ENCODE results near the gene POU2F1. TPM values are rescaled to one million over a fixed set of nuclear protein-coding genes. Genes with fewer than 3 reads are reported as not detected.
A peak's percentile ranks its signal among the peaks of the same experiment; 100 is the strongest.

POU2F1 gene
- total RNA-seq, 2 donors from 2014 or later, result 14.3 to 16.4 TPM

DNA sequence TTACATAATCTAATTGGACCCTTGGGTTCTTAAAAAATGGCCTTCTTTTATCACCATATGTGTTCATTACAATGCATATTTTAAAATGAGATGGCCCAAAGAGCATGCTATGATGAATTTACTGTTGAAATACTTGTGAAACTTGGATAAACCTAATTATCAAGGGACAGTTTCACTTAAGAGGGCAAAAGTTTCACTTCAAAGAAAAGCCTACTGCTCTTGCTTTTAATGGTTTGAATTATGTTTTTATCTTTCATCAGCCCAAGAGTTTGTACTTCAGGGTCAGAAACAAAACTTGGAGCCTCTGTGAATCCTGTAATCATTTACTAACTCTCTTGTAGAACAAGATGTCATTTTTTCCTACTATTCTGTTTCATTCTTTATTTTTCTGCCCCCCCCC, 32.3 kb downstream of the POU2F1 start:
- ATAC-seq, result no peak
- no peak for DNase-seq
- intact Hi-C loops (cut with DNase I, micrococcal nuclease), result no loop called here

DNA sequence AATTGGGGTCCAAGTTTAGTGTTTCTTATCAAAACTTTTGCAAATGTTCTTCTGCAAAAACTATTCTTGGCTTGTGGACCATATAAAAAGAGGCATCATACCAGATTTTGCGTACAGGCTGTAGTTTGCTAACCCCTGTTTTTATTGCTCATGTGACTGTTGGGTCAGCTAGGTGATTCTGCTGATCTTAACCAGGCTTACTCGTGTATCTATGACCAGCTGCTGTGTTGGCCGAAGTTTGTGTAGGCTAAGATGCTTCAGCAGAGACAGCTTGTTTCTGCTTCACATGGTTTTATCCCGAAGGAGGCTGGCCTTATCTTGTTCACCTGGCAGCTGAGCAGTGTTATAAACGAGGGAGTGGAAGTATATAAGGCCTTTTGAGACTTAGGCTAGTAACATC, 38.2 kb downstream of the POU2F1 start:
- ATAC-seq (peak; percentile 70), DNase-seq (peak in 1 of 2 donors; percentile 32)
- intact Hi-C loops (cut with DNase I, micrococcal nuclease), result no loop called here

DNA sequence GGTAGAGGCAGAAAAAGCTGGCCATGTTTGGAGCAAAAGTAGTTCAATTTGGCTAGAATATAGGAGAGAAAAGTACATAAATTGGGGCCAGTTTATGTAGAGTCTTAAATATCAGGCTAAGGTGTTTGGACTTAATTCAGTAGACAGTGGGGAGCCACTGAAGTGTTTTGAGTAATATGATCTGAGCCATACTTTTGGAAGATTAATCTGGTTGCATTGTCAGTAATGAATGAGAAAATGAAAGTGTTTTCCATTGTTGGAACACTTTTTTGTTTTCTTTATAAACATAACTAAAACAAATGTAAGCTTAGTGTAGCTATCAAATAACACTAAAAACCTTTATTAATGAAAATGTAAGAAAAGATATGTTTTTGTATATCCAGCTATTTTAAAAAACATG, 42.1 kb downstream of the POU2F1 start:
- ATAC-seq, result no peak
- no peak for DNase-seq
- intact Hi-C loops (cut with DNase I, micrococcal nuclease), result loop anchor here in 1 of 2 donors (10.0 kb wide), 1 partner anchor 198 kb away; no protein-coding TSS in a partner anchor

DNA sequence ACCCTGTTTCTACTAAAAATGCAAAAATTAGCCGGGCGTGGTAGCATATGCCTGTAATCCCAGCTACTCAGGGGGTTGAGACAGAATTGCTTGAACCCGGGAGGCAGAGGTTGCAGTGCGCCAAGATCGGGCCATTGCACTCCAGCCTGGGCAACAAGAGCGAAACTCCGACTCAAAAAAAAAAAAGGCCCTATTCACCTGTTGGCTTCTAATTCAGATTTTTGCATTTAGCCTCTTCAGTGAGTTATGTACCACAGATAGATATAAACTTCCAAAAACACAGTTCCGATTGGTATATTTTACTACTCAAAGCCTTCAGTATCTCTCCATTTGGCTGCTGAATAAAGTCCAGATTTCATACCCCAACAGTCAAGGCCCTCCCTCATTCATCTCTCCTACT, 42.7 kb downstream of the POU2F1 start:
- intact Hi-C loops (cut with DNase I, micrococcal nuclease), result loop anchor here in 1 of 2 donors (10.0 kb wide), 1 partner anchor 199 kb away; no protein-coding TSS in a partner anchor
- no peak for ATAC-seq

DNA sequence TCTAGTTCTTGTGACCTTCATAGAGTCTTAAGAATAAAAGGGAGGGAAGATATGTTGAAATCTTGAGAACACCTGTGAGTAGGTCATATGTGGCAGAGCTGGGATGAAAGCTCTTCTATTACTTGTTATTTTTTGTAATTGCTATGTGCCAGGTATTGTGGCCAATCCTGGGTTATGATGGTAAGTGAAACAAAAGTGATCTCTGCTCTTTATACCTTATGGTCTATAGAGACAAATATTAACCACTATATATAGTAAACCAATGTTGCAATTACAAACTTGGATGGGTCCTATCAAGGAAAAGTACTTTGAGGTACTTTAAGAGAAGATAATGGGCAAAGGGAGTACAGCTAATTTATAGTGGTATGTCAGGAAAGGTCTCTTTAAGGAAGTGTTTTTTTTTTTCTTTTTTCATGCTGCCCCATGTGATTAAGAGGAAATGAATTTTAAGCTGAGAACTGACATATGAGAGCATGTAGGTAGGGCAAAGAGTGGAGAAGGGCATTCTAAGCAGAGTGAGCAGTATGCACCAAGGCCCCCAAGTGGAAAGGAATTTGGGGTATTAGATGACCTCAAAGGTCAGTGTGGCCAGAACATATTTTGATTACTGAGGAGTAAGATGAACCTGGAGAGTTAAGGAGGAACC, 43.3 kb downstream of the POU2F1 start:
- intact Hi-C loops (cut with DNase I, micrococcal nuclease), result loop anchor here in 1 of 2 donors (10.0 kb wide), 1 partner anchor 199 kb away; no protein-coding TSS in a partner anchor
- ATAC-seq (peak; percentile 49), DNase-seq (no peak)

More for the DNA sequence above, 42.7 kb downstream of the POU2F1 start:
- DNase-seq, result no peak

DNA sequence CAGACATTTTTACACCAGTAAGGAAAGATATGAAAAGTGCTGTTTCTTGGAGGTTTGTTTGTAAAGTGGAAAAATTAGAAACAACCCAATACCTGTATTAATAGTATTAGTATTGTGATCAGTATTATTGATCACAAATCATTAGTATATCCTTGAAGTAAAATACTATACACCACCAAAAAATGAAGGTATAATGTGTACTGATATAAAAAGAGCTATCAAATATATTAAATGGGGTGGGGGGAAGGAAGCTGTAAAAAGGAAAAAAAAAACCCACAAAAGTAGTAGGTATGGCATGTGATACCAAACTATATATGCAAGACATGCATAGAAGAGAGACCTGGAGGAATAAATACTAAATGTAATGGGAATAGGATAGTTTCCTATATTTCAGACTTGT, 46.3 kb downstream of the POU2F1 start:
- ATAC-seq (no peak), DNase-seq (no peak)
- intact Hi-C loops (cut with DNase I, micrococcal nuclease), result loop anchor here in 1 of 2 donors (5.0 to 10.0 kb wide), 2 partner anchors 175 to 202 kb away; no protein-coding TSS in a partner anchor

DNA sequence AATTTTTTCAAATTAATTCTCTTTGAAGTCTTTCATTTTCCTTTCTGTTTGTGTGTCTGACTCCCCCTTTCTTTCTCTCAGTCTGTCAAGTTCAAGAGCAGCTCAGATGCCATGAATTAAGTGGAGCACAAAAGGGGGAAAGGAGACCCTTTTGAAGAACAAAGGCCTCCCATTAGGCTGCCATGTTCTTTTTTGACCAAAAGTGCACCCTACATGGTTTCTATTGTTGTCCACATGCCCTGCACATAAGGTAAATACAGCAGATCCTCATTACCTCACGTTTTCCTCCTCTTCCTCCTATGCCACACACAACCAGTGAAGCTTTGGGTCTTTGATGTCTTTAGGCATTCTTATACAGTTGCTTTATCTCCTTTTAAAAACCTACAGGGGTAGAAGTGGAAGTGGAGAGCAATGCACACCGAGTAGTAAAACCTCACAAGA, 47.7 kb downstream of the POU2F1 start:
- intact Hi-C loops (cut with DNase I, micrococcal nuclease), result loop anchor here in 1 of 2 donors (5.0 to 10.0 kb wide), 2 partner anchors 174 to 204 kb away; no protein-coding TSS in a partner anchor
- no peak for DNase-seq
- ATAC-seq, result peak; percentile 22

DNA sequence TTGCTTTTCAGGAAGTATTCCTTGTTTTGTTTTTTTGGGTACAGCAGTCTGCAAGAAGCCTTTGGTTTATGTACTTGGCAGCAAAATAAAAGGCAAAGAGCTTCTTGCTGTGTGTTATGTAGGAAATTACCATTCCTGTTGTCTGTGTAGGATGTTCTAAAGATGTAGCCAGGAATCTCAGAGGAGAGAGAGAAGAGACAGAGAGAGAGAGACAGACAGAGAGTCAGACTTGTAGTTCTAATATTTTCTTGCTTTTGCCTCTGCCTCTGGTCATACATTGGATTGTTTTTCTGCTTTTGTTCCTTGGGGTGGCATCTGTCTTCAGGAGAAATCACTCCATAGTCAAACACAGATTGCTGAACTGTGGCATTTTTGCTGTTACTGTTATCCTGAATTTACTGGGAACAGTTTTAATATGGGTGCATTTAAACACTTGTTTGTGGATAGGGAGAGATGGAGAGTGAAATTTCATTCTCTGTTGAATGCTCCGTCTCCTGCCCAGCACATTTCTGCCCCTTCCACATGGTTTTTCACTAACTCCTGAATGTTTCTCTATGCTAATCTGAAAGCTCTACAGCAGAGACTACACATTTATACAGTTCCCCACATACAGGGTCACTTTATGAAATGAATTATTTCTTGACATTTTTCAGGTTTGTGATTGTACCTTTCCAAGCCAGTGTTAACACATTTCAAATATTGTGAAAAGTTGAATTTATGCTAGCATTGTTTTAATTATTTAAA, 49.8 kb downstream of the POU2F1 start:
- intact Hi-C loops (cut with DNase I, micrococcal nuclease), result loop anchor here in 1 of 2 donors (10.0 kb wide), 1 partner anchor 264 kb away; no protein-coding TSS in a partner anchor
- DNase-seq (no peak), ATAC-seq (peak; percentile 14)

DNA sequence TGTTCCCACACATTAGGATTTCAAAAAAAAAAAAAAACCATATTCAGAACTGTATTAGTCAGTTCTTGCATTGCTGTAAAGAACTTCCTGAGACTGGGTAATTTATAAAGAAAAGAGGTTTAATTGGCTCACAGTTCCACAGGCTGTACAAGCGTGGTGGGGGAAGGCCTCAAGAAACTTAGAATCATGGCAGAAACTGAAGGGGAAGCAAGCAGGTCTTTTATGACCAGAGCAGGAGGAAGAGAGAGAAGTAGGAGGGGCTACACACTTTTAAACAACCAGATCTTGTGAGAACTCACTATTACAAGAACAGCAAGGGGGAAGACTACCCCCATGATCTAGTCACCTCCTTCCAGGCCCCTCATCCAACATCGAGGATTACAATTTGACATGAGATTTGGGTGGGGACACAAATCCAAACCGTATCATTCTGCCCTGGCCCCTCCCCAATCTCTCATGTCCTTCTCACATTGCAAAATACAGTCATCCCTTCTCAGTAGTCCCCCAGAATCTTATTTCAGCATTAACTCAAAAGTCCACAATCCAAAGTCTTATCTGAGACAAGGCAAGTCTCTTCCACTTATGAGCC, 51.8 kb downstream of the POU2F1 start:
- no peak for ATAC-seq
- no peak for DNase-seq
- intact Hi-C loops (cut with DNase I, micrococcal nuclease), result loop anchor here in 1 of 2 donors (10.0 kb wide), 1 partner anchor 262 kb away; no protein-coding TSS in a partner anchor

DNA sequence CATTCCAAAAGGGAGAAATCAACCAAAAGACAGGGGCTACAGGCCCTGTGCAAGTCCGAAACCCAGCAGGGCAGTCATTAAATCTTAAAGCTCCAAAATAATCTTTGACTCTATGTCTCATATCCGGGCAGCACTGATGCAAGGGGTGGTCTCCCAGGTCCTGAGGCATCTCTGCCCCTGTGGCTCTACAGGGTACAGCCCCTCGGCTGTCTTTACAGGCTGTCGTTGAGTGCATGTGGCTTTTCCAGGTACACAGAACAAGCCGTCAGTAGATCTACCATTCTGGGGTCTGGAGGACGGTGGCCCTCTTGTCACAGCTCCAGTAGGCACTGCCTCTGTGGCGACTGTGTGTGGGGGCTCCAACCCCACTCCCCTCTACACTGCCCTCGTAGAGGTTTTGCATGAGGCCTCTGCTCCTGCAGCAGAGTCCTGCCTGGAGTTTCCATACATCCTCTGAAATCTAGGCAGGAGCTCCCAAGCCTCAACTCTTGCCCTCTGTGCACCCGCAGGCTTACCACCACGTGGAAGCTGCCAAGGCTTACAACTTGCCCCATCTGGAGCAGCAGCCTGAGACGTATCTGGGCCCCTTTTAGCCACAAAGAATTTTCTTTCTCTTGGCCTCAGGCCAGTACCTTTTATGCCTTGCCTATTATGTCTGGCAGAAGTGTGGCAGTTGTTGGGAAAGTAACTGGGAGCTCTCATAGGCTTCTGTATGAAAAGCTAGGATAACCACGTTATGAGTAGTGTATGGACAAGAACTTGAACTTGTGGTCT, 52.5 kb downstream of the POU2F1 start:
- intact Hi-C loops (cut with DNase I, micrococcal nuclease), result loop anchor here in 1 of 2 donors (10.0 kb wide), 1 partner anchor 262 kb away; no protein-coding TSS in a partner anchor
- ATAC-seq (peak; percentile 22), DNase-seq (no peak)

DNA sequence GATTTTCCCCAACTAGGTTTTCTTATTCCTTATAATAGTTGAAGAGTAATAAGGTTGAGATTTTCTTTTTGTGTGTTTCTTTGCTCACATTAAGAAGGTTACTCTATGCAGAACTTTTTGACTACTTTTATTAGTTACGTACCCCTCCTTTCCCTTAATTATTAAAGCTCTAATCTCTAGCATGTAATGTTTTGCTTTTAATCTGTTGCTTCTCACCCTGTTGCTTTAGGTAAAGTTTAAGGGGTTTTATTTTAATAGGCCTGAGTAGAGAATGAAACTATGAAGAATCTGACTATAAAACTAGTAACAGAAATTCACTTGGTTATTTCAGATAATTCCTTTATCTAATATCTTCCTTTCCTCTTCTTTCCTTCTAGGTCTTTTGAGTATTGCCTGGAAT, 53.4 kb downstream of the POU2F1 start:
- DNase-seq, result no peak
- no peak for ATAC-seq
- intact Hi-C loops (cut with DNase I, micrococcal nuclease), result loop anchor here in 1 of 2 donors (10.0 kb wide), 1 partner anchor 261 kb away; no protein-coding TSS in a partner anchor

DNA sequence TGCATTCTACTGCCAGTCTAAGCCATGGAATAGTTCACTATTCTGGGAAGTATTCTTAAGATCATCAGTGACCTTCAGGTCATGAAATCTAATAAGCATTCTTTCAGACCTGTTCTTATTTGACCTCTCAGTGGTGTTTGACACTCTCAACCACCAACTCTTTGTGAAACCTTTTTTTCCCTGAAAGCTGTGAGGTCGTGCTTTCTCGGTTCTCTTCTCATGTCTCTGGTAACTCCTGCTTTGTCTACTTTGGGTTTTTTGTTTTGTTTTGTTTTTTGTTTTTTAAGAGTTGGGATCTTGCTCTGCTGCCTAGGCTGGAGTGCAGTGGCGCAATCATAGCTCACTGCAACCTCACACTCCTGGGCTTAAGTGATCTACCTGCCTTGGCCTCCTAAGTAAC, 56.3 kb downstream of the POU2F1 start:
- intact Hi-C loops (cut with DNase I, micrococcal nuclease), result loop anchor here in 1 of 2 donors (10.0 kb wide), 1 partner anchor 258 kb away; no protein-coding TSS in a partner anchor
- DNase-seq, result no peak
- ATAC-seq, result no peak

DNA sequence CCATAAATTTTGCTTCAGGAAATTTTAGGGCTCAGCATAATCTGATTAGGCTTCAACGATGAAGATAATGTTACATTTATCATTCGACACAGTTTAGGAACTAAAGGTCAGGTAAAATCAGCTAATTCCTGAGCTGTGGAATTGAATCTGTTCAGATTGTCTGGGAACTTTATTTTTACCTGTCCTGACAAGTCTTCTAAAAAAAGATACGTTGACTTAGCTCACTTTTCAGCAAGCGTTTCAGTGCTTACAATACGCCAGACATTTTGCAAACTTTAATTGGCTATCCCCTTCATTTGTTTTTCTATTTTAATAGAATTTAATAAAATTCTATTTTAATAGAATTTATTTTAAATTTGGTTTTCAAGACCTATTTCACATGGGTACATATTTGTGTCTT, 57.8 kb downstream of the POU2F1 start:
- DNase-seq, result no peak
- ATAC-seq, result no peak
- intact Hi-C loops (cut with DNase I, micrococcal nuclease), result loop anchor here in 1 of 2 donors (10.0 kb wide), 1 partner anchor 256 kb away; no protein-coding TSS in a partner anchor

DNA sequence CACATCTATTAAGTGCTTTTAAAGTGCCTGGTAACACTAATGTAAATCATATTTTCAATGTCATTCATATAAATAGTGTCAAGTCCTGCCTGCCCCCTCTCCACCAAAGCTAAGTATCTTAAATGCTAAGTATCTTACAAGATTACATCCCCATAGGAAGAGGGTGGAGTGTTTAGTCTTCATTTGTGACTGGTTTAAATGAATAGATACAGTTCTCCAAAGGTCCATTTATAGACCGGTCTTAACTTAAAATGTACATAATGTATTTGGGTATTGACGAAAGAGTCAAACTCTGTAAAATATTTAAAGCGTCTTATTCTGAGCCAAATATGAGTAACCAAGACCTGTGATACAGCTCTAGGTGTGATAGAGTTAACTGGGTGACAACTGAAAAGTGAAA, 60.2 kb downstream of the POU2F1 start:
- intact Hi-C loops (cut with DNase I, micrococcal nuclease), result no loop called here
- ATAC-seq (no peak), DNase-seq (no peak)

DNA sequence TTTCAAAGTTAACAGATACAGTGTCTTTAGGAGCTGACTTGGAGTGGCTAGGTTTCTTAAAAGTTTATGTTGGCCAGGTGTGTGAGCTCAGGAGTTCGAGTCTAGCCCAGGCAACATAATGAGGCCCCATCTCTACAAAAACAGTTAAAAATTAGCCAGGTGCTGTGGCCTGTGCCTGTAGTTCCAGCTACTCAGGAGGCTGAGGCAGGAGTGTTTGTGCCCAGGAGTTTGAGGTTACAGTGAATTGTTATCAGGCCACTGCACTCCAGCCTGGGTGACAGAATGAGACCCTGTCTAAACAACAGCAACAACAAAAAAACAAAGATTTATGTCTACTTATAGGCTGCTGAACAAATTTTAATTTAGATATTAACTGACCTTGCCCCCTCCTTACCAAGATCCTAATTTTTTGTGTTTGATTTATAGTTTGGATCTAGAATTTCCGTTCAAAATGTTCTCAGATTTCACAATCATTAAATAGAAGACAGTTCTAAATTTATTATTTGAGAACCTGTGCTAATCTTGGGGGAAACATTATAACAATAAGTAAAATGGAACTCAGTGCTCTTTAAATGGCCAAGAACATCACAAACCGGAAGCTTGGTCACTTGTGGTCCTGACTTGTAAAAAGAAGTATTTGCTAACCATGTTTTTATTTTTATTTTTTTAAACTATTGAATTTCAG, 67.8 kb downstream of the POU2F1 start:
- intact Hi-C loops (cut with DNase I, micrococcal nuclease), result no loop called here
- DNase-seq (no peak), ATAC-seq (peak; percentile 33)

DNA sequence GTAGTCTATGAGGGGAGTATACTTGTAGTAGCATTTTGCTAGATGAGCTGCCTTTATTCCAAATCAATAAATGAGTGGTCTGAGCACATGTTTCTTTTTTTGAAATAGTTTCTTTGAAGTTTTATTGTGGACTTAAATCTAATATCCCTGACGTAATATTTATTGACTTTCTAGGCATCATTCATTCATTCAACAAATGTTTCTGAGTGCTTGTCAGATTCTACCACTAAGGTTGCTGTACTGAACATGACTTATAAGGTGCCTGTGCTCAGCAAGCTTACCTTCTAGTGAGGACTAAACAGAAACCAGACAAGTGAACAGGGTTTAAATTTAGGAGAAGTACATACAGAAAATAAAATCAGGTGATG, 68.4 kb downstream of the POU2F1 start:
- ATAC-seq (no peak), DNase-seq (no peak)
- intact Hi-C loops (cut with DNase I, micrococcal nuclease), result no loop called here

DNA sequence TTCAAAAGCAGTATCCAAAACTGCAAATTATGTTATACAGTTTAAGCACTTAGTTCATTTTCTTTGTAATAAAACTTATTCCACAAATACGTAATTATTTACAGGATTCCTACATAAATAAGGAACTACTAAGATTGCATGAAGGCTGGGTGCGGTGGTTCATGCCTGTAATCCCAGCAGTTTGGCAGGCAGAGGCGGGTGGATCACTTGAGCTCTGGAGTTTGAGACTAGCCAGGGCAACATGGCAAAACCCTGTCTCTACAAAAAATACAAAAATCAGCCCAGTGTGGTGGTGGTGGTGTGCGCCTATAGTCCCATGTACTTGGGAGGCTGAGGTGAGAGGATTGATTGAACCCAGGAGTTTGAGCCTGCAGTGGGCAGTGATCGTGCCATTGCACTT, 69.3 kb downstream of the POU2F1 start:
- DNase-seq, result no peak
- intact Hi-C loops (cut with DNase I, micrococcal nuclease), result no loop called here
- no peak for ATAC-seq
